ENCODE data around the gene FAIM2. TPM values are rescaled to one million over a fixed set of nuclear protein-coding genes. Genes with fewer than 3 reads are reported as not detected.

FAIM2 gene
- total and polyA plus RNA-seq, 10 of the 15 experiments (the other 5 are each of a cell fraction or from before 2014, with no cell fraction given) = not detected

- no peak for TF ChIP-seq FOS (IDR thresholded peaks at IDR 0.05; ENCODE audit: borderline replicate concordance, extremely low read depth, insufficient read length)
Measured at GRCh38 chr12:49922349-49923034, 18.8 kb upstream of the FAIM2 start (continued).

DNA sequence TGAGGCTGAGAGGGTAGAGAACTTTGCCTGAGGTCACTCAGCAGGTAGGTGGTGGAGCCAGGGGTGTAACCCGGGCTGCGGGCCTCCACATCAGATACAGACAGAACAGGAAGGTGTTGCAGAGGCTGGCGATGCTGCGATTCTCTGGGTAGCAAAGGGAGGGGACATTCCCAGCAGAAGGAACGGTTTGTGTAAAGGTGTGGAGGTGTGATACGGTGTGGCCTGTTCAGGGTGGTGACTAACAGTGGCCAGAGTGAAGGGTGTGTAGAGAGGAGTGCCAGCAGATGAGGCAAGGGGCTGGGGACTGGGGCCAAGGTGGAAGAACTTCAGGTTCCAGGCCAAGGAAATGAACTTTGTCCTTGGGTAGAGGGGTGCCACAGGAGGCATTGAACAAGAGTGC is 18.2 kb upstream of the FAIM2 start:
- SMC1A ChIA-PET (ENCODE audit: uncharacterized antibody, unreplicated experiment) = no interaction called here
- 35% methylated on average over 6 of the region's 6 CpGs for WGBS (ENCODE audit: insufficient coverage, insufficient replicate concordance, low lambda C conversion rate, missing lambda C conversion rate)
- DNase-seq (ENCODE audit: low read depth, low spot score) = no peak
- FAIRE-seq = no peak
- Histone ChIP-seq H2AFZ (ENCODE audit: control insufficient read depth, low read depth, low read length) (no peak overlapping the region), H3K9me3 (replicated peaks; ENCODE audit: control insufficient read depth, insufficient read depth, low read length) (no peaks in the 10 kb centered on the region), H3K27me3 (replicated peaks in 1 of 2; ENCODE audit: control insufficient read depth in 2 of 2, insufficient read depth in 2 of 2, low read length in 1 of 2) (peaks cover 0 to 1% of the 10 kb centered on the region in 2 experiments; a peak in 2 of 4 replicates), H3K27ac (ENCODE audit: control insufficient read depth, insufficient read depth) (no peak overlapping the region), H3K79me2 (ENCODE audit: control insufficient read depth, insufficient read depth, low read length) (no peaks in the 10 kb centered on the region), H3K4me1 (ENCODE audit: control insufficient read depth, insufficient read depth, low read length) (no peaks in the 10 kb centered on the region), H4K20me1 (ENCODE audit: control insufficient read depth, insufficient read depth) (no peaks in the 10 kb centered on the region), H3K4me2 (ENCODE audit: control insufficient read depth, insufficient read depth) (no peak overlapping the region), H3K4me3 (no peak overlapping the region), H3K36me3 (ENCODE audit: control insufficient read depth in 2 of 2, insufficient read depth in 2 of 2, low read length in 1 of 2) (no peaks in the 10 kb centered on the region), H3K9ac (ENCODE audit: control insufficient read depth, insufficient read depth, low read length) (no peak overlapping the region)
- POLR2A ChIA-PET = no interaction called here
- BruUV-seq (replicated peaks) = no TSS peak
- intact Hi-C loops (cut with micrococcal nuclease; ENCODE audit: unreplicated experiment) (no loop called here), in situ Hi-C loops (cut with MboI) (no loop called here)
- no peak for TF ChIP-seq BCL11A (IDR thresholded peaks at IDR 0.05; ENCODE audit: low read depth, low read length)
- no peak for TF ChIP-seq RCOR1 (conservative IDR thresholded peaks at IDR 0.05; ENCODE audit: low read depth, low read length)
- TF ChIP-seq KAT2A (conservative IDR thresholded peaks at IDR 0.05; ENCODE audit: control insufficient read depth, low read depth, low read length) = no peak
- no peak for TF ChIP-seq WRNIP1 (IDR thresholded peaks at IDR 0.05; ENCODE audit: borderline replicate concordance, low read depth, low read length)
- no peak for TF ChIP-seq NRF1 (conservative IDR thresholded peaks at IDR 0.05; ENCODE audit: low read depth, low read length)
- TF ChIP-seq ZSCAN29 (IDR thresholded peaks at IDR 0.05) = no peak
- TF ChIP-seq CHD1 (IDR thresholded peaks at IDR 0.05; ENCODE audit: low read depth, low read length) = no peak
- ATAC-seq = no peak
- RAD21 ChIA-PET (ENCODE audit: unreplicated experiment) = no interaction called here
- CTCF ChIA-PET = no interaction called here

Measured in GM12878 (cell line).